GM12878 (cell line): ENCODE data around the gene RAET1E.

Experiments
- CHD2 ChIP-seq: IDR thresholded peaks from 2 replicates; pipeline ENCODE4 v1.6.1; 2011; ENCODE audit warnings: low read depth, low read length, improper control_type of control experiment, borderline replicate concordance
- MXI1 ChIP-seq: fragments of 150-350 bp; IDR thresholded peaks from 2 replicates; pipeline ENCODE4 v1.6.1; 2011; ENCODE audit warnings: low read depth, mild to moderate bottlenecking, inconsistent platforms, low read length, improper control_type of control experiment

DNA sequence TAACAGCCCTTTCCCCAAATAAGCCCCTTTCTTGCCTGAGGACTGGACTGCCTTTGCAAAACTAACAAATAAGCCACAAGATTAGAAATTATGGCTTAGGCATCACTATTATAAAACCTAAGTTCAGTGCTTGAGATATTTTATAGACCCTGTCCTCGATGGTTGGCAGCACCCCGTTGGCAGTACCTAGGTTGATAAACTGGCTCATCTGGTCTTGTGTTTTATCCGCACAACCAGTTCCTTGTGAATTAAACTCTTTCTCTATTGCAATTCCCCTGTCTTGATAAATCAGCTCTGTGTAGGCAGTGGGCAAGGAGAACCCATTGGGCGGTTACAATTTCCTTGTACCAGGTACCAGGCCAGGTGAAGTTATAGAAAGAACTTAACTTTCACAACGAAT is 40.4 kb downstream of the RAET1E start:
- TF ChIP-seq MXI1 (no peak), CHD2 (no peak)
